B cell (primary cell): ENCODE measurements around the gene SIPA1L3. TPM values are rescaled to one million over a fixed set of nuclear protein-coding genes. Genes with fewer than 3 reads are reported as not detected.

ENCODE experiments used
- ATAC-seq: fragments of 200-7000 bp; cut with Tn5 transposase; one replicate; pipeline ENCODE4 v1.10.0; 2021; ENCODE audit warnings: low read depth, mild to moderate bottlenecking, moderate number of reproducible peaks, moderate library complexity
- CTCF ChIA-PET: fragments of 350-600 bp; sonication (Branson Sonifier 250); formaldehyde crosslinking; loops from one replicate; lab custom pipeline; 2021; ENCODE audit warnings: antibody characterized with exemption, inconsistent platforms; lab: Charles Lee
- POLR2A ChIA-PET: fragments of 350-600 bp; sonication (Branson Sonifier 250); formaldehyde crosslinking; loops from one replicate; lab custom pipeline; 2021; ENCODE audit warnings: antibody characterized with exemption; lab: Charles Lee
- DNase-seq: peaks from one replicate; pipeline ENCODE4 v3.0.0; 2013
- H2AFZ ChIP-seq: 2 replicates; pipeline ENCODE4 v1.6.1; 2012; ENCODE audit warnings: mild to moderate bottlenecking, low read depth, low read length; ENCODE audit not compliant: insufficient read depth, poor library complexity, severe bottlenecking
- H3K27ac ChIP-seq, 2 donors: 1 replicate in 1 of 2; 2 replicates in 1 of 2; pipeline ENCODE4 v1.5.1; 2012 to 2013; ENCODE audit warnings: low read length in 2 of 2, mild to moderate bottlenecking in 2 of 2, moderate library complexity in 1 of 2
- H3K27me3 ChIP-seq, 4 experiments: fragments of 200-600 bp in 1 of 4; sonication (generic) in 1 of 4; replicated peaks in 1 of 4; 1 replicate in 2 of 4; 2 replicates in 2 of 4; pipeline versions ENCODE4 v1.6.1 to v1.7.0; 2013 to 2016; ENCODE audit warnings: low read length in 3 of 4, mild to moderate bottlenecking in 2 of 4, mixed read lengths in 1 of 4, moderate library complexity in 1 of 4; ENCODE audit not compliant: insufficient read depth in 4 of 4, control insufficient read depth in 3 of 4; ENCODE audit errors: control extremely low read depth in 1 of 4
- H3K36me3 ChIP-seq, 2 experiments: replicated peaks in 1 of 2; 1 replicate in 1 of 2; 2 replicates in 1 of 2; pipeline versions ENCODE4 v1.6.1 to v1.7.1; 2013; ENCODE audit warnings: low read length in 1 of 2; ENCODE audit not compliant: insufficient read depth in 2 of 2, control insufficient read depth in 1 of 2; ENCODE audit errors: control extremely low read depth in 1 of 2, extremely low read depth in 1 of 2
- H3K4me1 ChIP-seq, 2 donors: fragments of 200-600 bp in 1 of 2; sonication (generic) in 1 of 2; 1 replicate in 1 of 2; 2 replicates in 1 of 2; pipeline versions ENCODE4 v1.5.1 to v1.6.1; 2013 to 2017; ENCODE audit warnings: low read length in 2 of 2; ENCODE audit not compliant: control insufficient read depth in 2 of 2, insufficient read depth in 2 of 2
- H3K4me2 ChIP-seq: replicated peaks from 2 replicates; pipeline ENCODE3; 2012; ENCODE audit warnings: mild to moderate bottlenecking, low read depth, low read length; ENCODE audit not compliant: poor library complexity, severe bottlenecking
- H3K4me3 ChIP-seq, 5 experiments: fragments of 200-600 bp in 1 of 5; sonication (generic) in 1 of 5; 1 replicate in 3 of 5; 2 replicates in 2 of 5; pipeline versions ENCODE4 v1.5.1 to v1.7.0; 2011 to 2016; ENCODE audit warnings: low read length in 4 of 5, mild to moderate bottlenecking in 4 of 5, low read depth in 2 of 5, control low read depth in 1 of 5, moderate library complexity in 1 of 5; ENCODE audit not compliant: insufficient read depth in 1 of 5; ENCODE audit errors: control extremely low read depth in 1 of 5, extremely low read depth in 1 of 5
- H3K79me2 ChIP-seq: fragments of 200-600 bp; sonication (generic); one replicate; pipeline ENCODE4 v1.6.0; 2016; ENCODE audit warnings: low read length; ENCODE audit not compliant: control insufficient read depth, insufficient read depth
- H3K9ac ChIP-seq: fragments of 200-600 bp; sonication (generic); 2 replicates; pipeline ENCODE4 v1.6.1; 2017; ENCODE audit warnings: mild to moderate bottlenecking, low read length, moderate library complexity
- H3K9me3 ChIP-seq, 3 donors: one replicate each; pipeline versions ENCODE4 v1.6.1 to v1.7.1; 2013; ENCODE audit warnings: low read length in 2 of 3; ENCODE audit not compliant: control insufficient read depth in 2 of 3, insufficient read depth in 1 of 3; ENCODE audit errors: control extremely low read depth in 1 of 3
- H4K20me1 ChIP-seq: 2 replicates; pipeline ENCODE4 v1.6.0; 2012; ENCODE audit warnings: mild to moderate bottlenecking, low read length; ENCODE audit not compliant: insufficient read depth, control insufficient read depth, poor library complexity, severe bottlenecking
- H3K27ac Mint-ChIP-seq: one replicate; pipeline ENCODE4 v1.8.0; 2021; ENCODE audit warnings: mixed read lengths
- H3K27me3 Mint-ChIP-seq: one replicate; pipeline ENCODE4 v1.8.0; 2021; ENCODE audit warnings: mixed read lengths
- H3K4me1 Mint-ChIP-seq: one replicate; pipeline ENCODE4 v1.8.0; 2021; ENCODE audit warnings: mixed read lengths
- H3K4me3 Mint-ChIP-seq: one replicate; pipeline ENCODE4 v1.8.0; 2021; ENCODE audit warnings: mixed read lengths
- H3K9me3 Mint-ChIP-seq: one replicate; pipeline ENCODE4 v1.8.0; 2022; ENCODE audit warnings: mixed read lengths; ENCODE audit not compliant: insufficient read depth
- EZH2 ChIP-seq: IDR thresholded peaks from 2 replicates; pipeline ENCODE4 v1.6.1; 2012; ENCODE audit warnings: borderline replicate concordance, low read depth, mild to moderate bottlenecking, moderate library complexity, low read length; ENCODE audit not compliant: insufficient read depth, poor library complexity, severe bottlenecking
- WGBS: methylation state at CpG from one replicate; pipeline ENCODE4 v1.1.5; 2013; ENCODE audit warnings: missing lambda C conversion rate; ENCODE audit not compliant: insufficient coverage; 5-methylcytosine and 5-hydroxymethylcytosine counted together
- intact Hi-C: fragments of 100-400 bp; cut with micrococcal nuclease; formaldehyde crosslinking; loops from one replicate; pipeline ENCODE4 v1.10.0; 2022
- polyA plus RNA-seq: library from polyadenylated mRNA; depleted of rRNA; stranded (reverse); fragments of >200 nt; gene quantifications from 2 replicates; pipeline ENCODE4 v1.2.3, GENCODE V29; 2012
- total RNA-seq, 2 donors: library from RNA; stranded (reverse); fragments of 120-200 nt in 1 of 2; gene quantifications; 1 replicate in 1 of 2; 2 replicates in 1 of 2; pipeline versions ENCODE4 v1.2.3 to v1.2.4, GENCODE V29; 2013 to 2022
- TF ChIP-seq, protein P1 (sequence below): fragments of 200-600 bp; IDR thresholded peaks from one replicate; pipeline ENCODE4 v1.8.0; 2022; ENCODE audit warnings: antibody characterized with exemption, mild to moderate bottlenecking

Gene SIPA1L3
- total and polyA plus RNA-seq, 2 donors (not counting 1 experiment from before 2014, with no cell fraction given): 48.3 to 295 TPM

DNA sequence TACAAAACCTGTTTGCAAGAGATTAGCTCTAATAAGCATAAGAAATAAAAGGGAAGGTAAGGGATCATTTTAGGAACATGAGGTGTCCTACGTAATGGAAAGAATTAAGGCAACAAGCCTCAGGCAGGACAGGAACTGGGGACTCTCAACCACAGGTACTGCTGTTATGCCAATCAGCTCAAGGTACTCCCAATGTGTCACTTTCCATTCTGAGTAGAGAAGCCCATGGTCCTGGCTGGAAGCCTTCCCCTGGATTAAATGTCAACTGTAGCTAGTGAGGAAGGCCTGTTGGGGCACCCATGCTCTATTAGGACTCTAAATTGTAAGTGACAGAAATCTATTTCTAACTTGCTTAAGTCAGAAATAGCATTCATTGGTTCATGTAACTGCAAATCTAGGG lies 182.4 kb downstream of the SIPA1L3 start:
- peaks cover 78% of the 10 kb centered on the region for H3K79me2 ChIP-seq
- ChIA-PET POLR2A (no interaction called here), CTCF (interaction anchor here (1.7 to 10.3 kb wide), 2 partner anchors 9 to 186 kb away, joined by 5 to 175 read pairs; partner anchors contain the start of genes SIPA1L3 and WDR87)
- H3K4me2 ChIP-seq: no peak overlapping the region
- DNase-seq: no peak
- H3K27ac ChIP-seq: no peak overlapping the region
- H3K36me3 ChIP-seq: peaks cover 2 to 71% of the 10 kb centered on the region in 2 experiments
- no peak overlapping the region for H2AFZ ChIP-seq
- H3K9ac ChIP-seq: no peak overlapping the region
- H3K9me3 ChIP-seq: no peaks in the 10 kb centered on the region
- no peaks in the 10 kb centered on the region for H3K27me3 ChIP-seq
- ATAC-seq: no peak
- no peaks in the 10 kb centered on the region for H3K9me3 Mint-ChIP-seq
- H3K27me3 Mint-ChIP-seq: no peaks in the 10 kb centered on the region
- H3K4me3 ChIP-seq: no peak overlapping the region
- H3K4me1 Mint-ChIP-seq: peaks cover 5% of the 10 kb centered on the region
- H4K20me1 ChIP-seq: peaks cover 44% of the 10 kb centered on the region
- no peak overlapping the region for H3K4me3 Mint-ChIP-seq
- intact Hi-C loops: no loop called here
- H3K27ac Mint-ChIP-seq: peak overlapping the region; percentile 70
- 100% methylated on average over 1 of the region's 1 CpG for WGBS
- H3K4me1 ChIP-seq: no peaks in the 10 kb centered on the region
- TF ChIP-seq, protein P1, sequence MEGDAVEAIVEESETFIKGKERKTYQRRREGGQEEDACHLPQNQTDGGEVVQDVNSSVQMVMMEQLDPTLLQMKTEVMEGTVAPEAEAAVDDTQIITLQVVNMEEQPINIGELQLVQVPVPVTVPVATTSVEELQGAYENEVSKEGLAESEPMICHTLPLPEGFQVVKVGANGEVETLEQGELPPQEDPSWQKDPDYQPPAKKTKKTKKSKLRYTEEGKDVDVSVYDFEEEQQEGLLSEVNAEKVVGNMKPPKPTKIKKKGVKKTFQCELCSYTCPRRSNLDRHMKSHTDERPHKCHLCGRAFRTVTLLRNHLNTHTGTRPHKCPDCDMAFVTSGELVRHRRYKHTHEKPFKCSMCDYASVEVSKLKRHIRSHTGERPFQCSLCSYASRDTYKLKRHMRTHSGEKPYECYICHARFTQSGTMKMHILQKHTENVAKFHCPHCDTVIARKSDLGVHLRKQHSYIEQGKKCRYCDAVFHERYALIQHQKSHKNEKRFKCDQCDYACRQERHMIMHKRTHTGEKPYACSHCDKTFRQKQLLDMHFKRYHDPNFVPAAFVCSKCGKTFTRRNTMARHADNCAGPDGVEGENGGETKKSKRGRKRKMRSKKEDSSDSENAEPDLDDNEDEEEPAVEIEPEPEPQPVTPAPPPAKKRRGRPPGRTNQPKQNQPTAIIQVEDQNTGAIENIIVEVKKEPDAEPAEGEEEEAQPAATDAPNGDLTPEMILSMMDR: no peak
- no peak for TF ChIP-seq EZH2

DNA sequence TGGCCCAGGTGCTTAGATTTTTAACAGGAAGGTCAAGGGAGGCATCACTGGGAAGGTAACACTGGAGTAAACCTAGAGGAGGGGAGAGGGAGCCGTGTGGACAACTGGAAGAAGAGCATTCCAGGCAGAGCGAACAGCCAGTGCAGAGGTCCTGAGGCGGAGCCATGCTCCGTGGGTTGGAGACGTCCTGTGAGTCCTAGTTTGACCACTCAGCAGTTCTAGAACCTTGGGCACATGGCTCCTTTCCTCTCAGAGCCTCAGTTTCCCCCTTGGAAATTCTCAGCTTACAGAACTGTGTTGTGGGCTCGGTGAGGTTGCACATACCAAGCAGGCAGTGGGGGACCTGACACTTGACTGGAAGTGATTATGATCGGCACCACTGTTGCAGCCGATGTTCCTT lies 186.1 kb downstream of the SIPA1L3 start:
- H4K20me1 ChIP-seq: peaks cover 41% of the 10 kb centered on the region
- POLR2A ChIA-PET: no interaction called here
- intact Hi-C loops: no loop called here
- H3K4me3 ChIP-seq: no peak overlapping the region
- no peak overlapping the region for H2AFZ ChIP-seq
- no peak for DNase-seq
- no peak for TF ChIP-seq EZH2
- TF ChIP-seq, protein P1: no peak
- H3K27ac Mint-ChIP-seq: peak overlapping the region; percentile 16
- no peak overlapping the region for H3K4me2 ChIP-seq
- peaks cover 7 to 12% of the 10 kb centered on the region in 2 donors for H3K4me1 ChIP-seq
- no peak overlapping the region for H3K27ac ChIP-seq
- CTCF ChIA-PET: interaction anchor here (0.6 to 10.3 kb wide), 2 partner anchors 84 to 190 kb away, joined by 3 to 175 read pairs; partner anchors contain the start of genes SIPA1L3 and WDR87
- H3K9me3 Mint-ChIP-seq: no peaks in the 10 kb centered on the region
- ATAC-seq: no peak
- no peaks in the 10 kb centered on the region for H3K27me3 Mint-ChIP-seq
- 96% methylated on average over 7 of the region's 8 CpGs for WGBS
- no peaks in the 10 kb centered on the region for H3K27me3 ChIP-seq
- peaks cover 8 to 68% of the 10 kb centered on the region in 2 experiments for H3K36me3 ChIP-seq
- peaks cover 74% of the 10 kb centered on the region for H3K79me2 ChIP-seq
- H3K4me1 Mint-ChIP-seq: peaks cover 21% of the 10 kb centered on the region
- no peaks in the 10 kb centered on the region for H3K9me3 ChIP-seq
- H3K9ac ChIP-seq: no peak overlapping the region
- H3K4me3 Mint-ChIP-seq: no peak overlapping the region
